ENCODE measurements around the gene EEA1.
"Not testable (repeated sequence)": the region's sequence is repeated elsewhere in the genome, so short reads cannot be mapped to it uniquely, and the experiment has no call there.

Gene EEA1

GRCh38 chr12:92810370-92810769 lies 118.7 kb downstream of the EEA1 start:
- TF ChIP-seq, protein P1, sequence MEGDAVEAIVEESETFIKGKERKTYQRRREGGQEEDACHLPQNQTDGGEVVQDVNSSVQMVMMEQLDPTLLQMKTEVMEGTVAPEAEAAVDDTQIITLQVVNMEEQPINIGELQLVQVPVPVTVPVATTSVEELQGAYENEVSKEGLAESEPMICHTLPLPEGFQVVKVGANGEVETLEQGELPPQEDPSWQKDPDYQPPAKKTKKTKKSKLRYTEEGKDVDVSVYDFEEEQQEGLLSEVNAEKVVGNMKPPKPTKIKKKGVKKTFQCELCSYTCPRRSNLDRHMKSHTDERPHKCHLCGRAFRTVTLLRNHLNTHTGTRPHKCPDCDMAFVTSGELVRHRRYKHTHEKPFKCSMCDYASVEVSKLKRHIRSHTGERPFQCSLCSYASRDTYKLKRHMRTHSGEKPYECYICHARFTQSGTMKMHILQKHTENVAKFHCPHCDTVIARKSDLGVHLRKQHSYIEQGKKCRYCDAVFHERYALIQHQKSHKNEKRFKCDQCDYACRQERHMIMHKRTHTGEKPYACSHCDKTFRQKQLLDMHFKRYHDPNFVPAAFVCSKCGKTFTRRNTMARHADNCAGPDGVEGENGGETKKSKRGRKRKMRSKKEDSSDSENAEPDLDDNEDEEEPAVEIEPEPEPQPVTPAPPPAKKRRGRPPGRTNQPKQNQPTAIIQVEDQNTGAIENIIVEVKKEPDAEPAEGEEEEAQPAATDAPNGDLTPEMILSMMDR (IDR thresholded peaks at IDR 0.05; ENCODE audit: insufficient read depth, low read depth, low read length, missing control alignments), result no peak
- peak; percentile 42 for DNase-seq (ENCODE audit: low read depth)
- no peak overlapping the region for H3K4me3 ChIP-seq (ENCODE audit: low read depth, low read length)

GRCh38 chr12:92803903-92804302 lies 125.2 kb downstream of the EEA1 start:
- TF ChIP-seq, protein P1 (IDR thresholded peaks at IDR 0.05; ENCODE audit: insufficient read depth, low read depth, low read length, missing control alignments), result no peak
- no peak for DNase-seq (ENCODE audit: low read depth)
- H3K4me3 ChIP-seq (ENCODE audit: low read depth, low read length), result no peak overlapping the region

GRCh38 chr12:92802906-92803305 lies 126.2 kb downstream of the EEA1 start:
- H3K4me3 ChIP-seq (ENCODE audit: low read depth, low read length), result no peak overlapping the region
- no peak for DNase-seq (ENCODE audit: low read depth)
- TF ChIP-seq, protein P1 (IDR thresholded peaks at IDR 0.05; ENCODE audit: insufficient read depth, low read depth, low read length, missing control alignments), result no peak

- no peak overlapping the region for H3K4me3 ChIP-seq (ENCODE audit: low read depth, low read length)
- TF ChIP-seq, protein P1 (IDR thresholded peaks at IDR 0.05; ENCODE audit: insufficient read depth, low read depth, low read length, missing control alignments), result no peak
- DNase-seq (ENCODE audit: low read depth), result no peak
Measured at GRCh38 chr12:92796650-92797049, 132.4 kb downstream of the EEA1 start.

DNA sequence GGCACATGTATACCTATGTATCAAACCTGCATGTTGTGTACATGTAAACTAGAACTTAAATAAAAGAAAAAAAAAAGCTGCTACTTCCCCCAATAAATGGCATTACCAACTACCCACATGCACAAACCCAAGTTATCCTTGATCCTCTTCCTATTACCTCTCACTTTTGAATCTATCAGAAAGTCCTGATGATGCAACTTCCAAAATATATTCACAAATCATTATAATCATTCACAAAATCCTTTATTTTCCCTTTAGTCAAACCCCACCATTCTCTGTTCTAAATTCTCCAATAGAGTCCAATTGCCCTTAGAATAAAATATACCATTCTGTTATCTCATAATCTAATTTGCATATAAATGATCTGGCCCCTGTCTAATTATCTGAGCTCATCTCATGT lies 134.3 kb downstream of the EEA1 start:
- no peak for DNase-seq (ENCODE audit: low read depth)
- no peak overlapping the region for H3K4me3 ChIP-seq (ENCODE audit: low read depth, low read length)
- TF ChIP-seq, protein P1 (IDR thresholded peaks at IDR 0.05; ENCODE audit: insufficient read depth, low read depth, low read length, missing control alignments), result no peak

DNA sequence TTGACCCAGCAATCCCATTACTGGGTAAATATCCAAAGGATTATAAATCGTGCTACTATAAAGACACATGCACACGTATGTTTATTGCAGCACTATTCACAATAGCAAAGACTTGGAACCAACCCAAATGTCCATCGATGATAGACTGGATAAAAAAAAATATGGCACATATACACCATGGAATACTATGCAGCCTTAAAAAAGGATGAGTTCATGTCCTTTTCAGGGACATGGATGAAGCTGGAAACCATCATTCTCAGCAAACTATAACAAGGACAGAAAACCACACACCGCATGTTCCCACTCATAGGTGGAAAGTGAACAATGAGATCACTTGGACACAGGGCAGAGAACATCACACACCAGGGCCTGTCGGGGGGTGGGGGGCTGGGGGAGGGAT lies 134.7 kb downstream of the EEA1 start:
- not testable (repeated sequence) for H3K4me3 ChIP-seq (ENCODE audit: low read depth, low read length); DNase-seq (ENCODE audit: low read depth)

- TF ChIP-seq, protein P1 (IDR thresholded peaks at IDR 0.05; ENCODE audit: insufficient read depth, low read depth, low read length, missing control alignments), result no peak
- no peak for DNase-seq (ENCODE audit: low read depth)
Measured at GRCh38 chr12:92786045-92786444, 143.1 kb downstream of the EEA1 start.

More at GRCh38 chr12:92786045-92786444, 143.1 kb downstream of the EEA1 start:
- no peak overlapping the region for H3K4me3 ChIP-seq (ENCODE audit: low read depth, low read length)

Measured in GM12865 (cell line).